GM21367 (cell line): ENCODE data around the gene GRIP1.

Experiments used
- ATAC-seq: cut with Tn5 transposase; IDR thresholded peaks from one replicate; pipeline ENCODE4 v1.9.1; 2021; ENCODE audit not compliant: unreplicated experiment

The GRIP1 gene

DNA sequence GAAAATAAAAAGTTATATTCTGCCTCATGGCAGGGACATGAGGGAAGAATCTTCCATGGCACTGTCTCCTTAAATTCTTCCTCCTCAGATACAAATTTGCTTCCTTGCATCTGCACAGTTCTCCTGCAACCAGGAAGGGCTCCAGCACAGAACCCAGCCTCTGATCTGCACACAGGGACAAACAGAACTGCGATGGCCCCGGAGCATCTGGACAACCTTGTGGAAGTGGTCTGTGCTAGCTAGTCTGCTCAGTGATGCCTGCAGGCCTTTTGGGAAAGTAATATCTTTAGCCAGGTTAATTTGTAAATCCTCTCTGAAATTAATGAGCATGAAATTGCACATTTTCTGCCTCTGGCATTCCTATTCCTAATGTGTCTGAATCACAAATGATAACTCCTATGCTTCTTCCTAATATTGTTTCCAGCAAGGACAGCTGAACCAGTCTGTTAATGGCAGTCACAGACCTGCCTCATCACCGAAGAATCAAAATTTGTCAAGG lies 74.8 kb downstream of the GRIP1 start:
- ATAC-seq, result no peak

DNA sequence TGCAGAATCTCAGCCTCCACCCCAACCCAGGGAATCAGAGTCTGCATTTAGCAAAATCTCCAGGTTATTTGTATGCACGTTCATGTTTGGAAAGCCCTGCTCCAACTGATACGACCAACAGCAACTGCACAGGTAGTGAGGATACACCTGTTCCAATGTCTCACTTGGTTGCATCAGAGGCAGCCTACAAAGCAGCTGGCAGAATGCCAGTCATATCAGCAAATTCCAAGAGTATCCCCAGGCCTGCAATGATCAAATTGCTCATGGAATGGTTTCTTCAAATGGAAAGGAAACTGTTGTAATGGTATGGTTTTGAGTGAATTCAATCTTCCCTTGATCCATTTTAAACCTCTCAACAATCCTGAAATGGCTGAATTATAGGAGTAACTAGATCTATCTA lies 75.4 kb downstream of the GRIP1 start:
- no peak for ATAC-seq

DNA sequence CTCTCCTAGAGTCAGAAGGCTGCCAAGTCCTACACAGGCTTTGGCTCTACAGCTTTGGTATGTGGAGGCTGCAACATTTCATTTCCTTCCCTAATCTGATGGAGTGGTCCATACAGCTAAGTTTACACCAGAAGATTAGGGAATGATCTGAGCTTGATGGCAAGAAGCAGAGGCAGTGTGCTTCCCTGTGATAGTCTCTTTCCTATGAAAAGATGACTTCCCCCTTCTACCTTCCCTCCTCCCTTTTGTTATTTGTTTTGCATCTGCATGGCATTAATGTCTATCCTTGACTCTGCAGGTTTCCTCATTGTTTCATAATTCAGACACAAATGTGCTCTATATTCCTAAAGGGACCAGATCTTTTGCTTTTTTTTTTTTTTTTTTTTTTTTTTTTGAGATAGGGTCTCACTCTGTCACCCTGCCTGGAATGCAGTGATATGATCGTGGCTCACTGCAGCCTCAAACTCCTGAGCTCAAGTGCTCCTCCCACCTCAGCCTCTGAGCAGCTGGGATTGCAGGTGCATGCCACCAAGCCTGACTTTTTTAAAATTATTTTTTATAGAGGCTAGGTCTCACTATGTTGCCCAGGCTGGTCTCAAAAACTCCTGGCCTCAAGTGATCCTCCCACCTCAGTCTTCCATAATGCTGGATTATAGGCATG lies 76.3 kb downstream of the GRIP1 start:
- ATAC-seq, result no peak

DNA sequence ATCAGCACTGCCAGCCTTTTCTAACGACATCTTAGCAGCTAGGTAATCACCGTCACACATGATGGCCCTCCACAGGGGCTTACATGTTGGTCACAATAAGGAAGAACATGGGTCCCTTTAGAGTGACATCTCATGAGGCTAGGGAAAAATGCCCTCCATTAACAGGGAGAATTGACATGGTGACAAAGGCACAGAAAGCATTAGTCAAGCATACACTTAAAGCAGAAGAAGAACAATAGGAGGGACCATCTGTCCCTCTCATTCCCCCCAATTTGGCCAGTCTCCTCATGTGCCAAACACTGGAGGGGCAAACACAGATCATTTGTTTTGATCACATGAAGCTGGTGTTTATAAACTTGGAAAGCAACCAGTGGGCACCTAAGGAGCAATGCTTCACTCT lies 78.0 kb downstream of the GRIP1 start:
- no peak for ATAC-seq

DNA sequence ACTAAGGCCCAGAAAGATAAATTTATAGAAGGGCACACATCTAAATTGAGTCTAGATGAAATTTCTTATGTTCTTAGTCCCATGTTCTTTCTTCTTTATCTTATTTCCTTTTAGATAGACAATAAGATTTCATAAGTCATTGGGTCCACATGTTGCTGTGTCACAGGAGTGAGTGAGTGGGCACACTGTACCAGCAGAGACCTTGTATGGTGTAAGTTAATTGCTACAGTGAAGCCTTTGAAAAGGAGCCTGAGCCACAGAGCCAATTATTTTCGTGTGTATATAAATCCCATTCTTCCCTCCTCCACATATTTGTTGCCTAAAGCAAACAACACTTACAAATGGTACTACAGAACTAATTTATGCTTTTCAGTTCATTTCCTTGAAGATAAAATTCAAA lies 79.1 kb downstream of the GRIP1 start:
- ATAC-seq, result no peak

DNA sequence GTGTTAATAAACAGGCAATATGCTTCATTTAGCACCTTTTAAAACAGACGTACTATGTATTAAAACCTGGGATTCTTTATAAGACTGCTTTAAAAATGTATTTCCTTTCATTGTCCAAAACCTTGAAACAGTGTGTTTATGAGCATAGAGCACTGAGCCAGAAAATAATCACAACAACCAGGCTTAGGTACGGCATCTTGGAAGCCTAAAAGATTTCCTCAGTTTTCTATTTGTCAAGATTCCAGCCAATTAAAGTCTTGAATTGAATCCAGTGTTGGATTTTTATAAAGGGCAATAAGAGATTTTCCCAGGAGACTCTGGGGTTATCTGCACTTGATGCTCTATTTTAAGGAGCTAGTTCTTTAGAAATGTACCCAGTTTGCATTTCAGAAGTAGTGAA lies 80.3 kb downstream of the GRIP1 start:
- ATAC-seq, result no peak

DNA sequence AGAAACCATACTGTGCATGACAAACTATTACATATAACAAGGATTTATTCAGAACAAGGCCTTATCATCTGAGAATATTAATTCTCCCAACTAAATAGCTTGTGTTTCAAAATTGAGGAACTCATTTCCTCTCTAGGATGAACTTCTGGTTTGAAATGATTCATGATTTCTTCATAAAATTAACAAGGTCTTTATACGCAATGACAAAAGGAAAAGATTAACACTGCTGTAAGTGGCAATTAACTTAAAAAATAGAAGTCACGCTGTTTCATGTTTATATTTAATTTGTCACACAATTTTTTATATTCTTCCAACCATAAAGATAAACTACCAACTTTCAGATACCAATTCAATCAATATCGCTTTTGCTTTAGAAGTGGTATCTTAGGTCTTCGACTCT lies 80.8 kb downstream of the GRIP1 start:
- ATAC-seq, result no peak

DNA sequence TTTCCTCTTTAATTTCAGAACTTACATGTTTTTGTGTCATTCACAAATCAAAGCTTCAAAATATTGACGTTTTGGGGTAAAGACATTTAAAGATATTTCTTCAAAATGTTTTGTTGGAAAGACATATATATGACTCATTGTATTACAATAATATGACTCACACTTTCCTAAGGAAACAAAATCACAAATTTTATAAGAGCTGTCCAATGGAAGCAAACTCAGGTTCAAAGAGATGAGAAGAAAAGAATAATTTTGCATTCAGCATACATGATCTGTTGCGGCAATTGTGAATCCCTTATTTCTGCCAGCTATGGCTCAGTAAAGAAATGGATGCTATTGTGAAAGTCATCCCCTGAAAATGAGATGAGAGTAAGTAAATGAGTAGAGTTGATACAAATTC lies 82.7 kb downstream of the GRIP1 start:
- ATAC-seq, result no peak

DNA sequence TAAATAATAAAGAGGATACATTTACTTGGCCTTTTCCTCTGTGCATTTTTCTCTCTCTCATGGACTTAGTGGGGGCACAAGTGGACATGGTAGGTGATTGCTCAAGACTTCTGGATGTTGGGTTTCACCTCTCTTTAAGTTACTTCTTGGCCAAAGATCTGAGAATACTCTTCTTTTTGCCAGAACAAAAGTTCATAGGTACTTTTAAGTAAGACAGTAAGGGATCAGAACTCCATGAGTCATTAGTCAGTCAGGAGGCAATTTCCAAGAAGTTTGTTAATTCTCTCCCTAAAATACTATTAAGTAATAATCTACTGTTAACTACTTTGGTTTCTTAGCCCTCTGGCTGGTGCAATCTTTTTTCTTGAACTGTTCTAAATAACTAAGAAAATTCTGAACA lies 84.2 kb downstream of the GRIP1 start:
- no peak for ATAC-seq

DNA sequence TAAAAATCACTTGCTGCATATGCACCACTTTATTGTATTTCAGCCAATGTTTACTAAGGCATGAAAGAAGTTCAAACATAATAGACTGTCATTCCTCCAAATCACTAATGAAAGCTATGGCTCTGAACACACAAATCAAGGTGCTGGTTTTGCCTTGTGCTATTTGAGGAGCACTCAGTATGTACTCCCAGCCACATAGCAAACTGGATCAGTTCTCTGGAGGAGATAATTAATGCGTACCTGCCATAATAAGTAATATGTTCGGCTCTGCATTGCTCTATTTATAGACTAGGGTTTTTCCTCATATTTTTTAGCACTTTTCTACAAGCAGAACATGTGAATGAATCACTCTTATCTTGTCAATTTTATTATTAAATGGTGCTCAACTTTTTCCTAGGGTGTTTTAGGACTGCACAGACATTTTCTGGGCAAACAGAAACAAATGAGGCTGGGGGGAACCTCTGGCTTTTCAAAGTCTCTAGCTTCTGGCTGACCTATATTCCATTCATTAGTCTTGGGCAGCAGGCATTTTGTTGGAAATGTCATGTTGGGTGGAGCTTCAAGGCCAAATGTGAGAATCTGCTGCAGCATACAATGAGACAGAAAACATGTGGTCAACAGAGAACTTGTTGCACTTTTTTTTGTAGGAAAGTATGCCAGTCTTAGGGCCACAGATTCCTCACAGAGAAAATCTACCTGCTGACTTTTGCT lies 88.4 kb downstream of the GRIP1 start:
- ATAC-seq, result no peak

DNA sequence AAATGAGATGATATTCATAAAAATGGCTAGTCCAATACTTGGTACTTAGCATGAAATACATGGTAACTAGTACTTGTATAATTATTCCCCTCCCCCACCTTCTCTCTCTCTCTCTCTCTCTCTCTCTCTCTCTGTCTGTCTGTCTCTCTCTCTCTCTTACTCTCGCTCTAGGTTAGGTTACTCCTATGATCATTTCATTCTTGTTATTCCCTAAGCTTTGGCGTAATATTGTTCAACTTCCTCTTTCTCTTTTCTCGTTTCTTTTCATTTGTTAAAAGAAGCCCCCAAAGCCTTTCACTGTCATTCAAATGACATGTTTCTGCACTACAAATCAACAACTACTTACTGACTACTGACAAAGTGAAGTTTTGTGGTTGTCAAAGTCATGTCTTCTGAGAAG lies 89.8 kb downstream of the GRIP1 start:
- ATAC-seq, result no peak

DNA sequence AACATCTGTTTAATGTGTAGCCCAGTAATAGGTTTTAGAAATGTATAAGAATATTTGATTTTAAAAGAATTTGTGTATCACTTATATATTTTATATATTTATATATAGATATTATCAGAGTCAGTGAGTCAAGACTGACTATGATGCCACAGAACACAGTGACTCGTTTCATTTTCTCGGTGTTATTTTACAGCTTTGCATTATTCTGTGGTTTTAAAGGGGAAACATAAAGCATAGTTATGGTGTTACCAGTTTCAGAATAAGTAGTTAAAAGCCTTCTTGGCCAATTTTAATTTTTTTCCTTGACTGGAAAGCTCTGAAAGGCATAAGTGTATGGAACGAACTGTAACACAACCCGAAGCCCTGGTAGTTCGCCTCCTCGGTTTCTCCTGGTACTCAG lies 91.0 kb downstream of the GRIP1 start:
- ATAC-seq, result no peak

DNA sequence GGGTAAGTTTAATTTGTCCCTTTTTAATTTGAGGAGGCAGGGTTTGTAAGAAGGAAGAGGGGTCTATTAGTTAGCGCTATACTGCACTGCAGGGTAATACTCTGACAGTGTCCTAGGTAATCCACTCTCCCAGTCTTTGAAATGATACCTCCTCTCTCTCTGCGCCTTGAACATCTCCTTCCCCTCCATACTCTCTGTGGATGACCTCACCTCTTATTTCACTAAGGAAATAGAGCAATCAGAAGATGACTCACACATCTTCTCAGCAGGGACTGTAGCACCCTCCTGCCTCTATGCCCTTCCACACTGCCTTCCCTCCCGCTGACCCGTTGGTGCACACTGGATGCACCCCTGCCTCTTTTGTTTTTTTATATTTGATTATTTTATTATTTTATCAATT lies 94.2 kb downstream of the GRIP1 start:
- ATAC-seq, result no peak

DNA sequence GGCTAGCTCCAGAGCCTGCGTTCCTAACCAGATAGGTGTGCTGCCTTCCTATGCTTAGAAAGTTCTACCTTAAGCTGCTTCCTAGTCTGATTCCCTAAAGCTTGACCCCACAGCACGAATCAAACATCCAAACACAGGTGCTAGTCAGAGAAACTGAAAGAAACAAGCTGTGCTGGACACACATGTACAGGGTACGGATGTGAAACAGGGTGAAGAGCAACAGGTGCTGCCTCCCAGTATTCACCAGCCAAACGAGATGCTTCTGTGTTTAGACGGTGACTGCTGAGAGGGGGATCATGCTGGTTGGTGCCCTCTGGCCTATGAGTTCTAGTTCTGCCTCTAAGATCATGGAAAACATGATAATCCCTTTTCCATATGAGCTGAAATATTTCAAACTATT lies 105.3 kb downstream of the GRIP1 start:
- no peak for ATAC-seq

DNA sequence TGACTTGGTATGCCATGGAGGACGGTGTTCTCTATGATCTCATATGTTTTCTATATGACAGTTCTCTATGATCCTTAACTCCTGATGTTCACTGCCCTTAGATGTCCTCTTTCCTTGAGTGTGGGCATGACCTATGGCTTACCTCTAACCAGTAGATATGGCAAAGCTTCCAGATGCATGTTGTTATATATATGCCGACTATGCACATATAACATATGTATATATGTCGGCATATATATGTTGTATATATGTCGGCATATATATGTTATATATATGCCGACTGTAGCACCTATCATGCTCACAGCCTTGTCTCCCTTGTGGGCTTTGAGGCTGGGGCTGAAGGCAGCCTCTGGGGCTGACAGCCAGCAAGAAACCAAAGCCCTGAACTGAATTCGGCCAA lies 106.0 kb downstream of the GRIP1 start:
- ATAC-seq, result no peak

DNA sequence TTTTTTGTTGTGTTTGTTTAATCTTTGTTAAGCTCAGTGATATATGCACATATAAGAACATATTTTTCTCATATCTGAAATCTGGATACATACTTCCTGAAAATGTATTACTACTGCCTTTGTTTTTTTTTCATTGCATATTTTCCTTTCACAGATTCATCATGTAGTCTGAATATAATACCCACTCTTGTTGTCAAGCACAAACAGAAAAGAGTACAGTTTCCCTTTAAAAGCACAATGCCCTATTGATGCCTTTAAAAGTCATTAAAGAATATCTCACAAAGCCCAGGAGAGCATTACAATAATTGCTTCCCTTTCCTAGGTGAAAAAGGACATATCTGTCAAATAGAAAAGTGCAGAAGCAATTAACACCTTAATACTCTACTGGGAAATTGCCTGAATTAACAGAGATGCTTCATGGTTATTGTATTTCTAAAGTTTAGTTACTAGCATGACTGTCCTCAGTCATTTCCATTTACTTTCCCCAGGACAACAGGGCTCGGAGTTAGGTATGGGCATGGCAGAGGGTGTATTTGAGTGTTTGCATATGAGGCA lies 107.4 kb downstream of the GRIP1 start:
- no peak for ATAC-seq

DNA sequence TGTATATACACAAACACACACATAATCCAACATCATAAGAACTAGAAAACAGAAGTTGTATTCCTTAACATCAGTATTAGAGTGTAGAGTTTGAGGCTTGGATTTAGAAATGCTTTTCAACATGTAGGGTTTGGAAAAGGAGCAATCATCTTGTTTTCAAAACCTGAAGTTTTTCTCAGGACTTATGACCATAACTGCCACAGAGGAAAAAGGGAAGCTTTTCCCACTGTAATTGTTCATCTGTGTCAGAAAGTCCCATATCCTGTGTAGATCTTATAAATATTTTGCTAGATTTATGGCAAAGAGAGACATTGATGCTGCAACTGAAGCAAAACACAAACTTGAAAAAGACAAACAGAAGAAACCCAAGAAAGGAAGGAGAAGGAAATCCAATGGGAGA lies 115.7 kb downstream of the GRIP1 start:
- no peak for ATAC-seq

DNA sequence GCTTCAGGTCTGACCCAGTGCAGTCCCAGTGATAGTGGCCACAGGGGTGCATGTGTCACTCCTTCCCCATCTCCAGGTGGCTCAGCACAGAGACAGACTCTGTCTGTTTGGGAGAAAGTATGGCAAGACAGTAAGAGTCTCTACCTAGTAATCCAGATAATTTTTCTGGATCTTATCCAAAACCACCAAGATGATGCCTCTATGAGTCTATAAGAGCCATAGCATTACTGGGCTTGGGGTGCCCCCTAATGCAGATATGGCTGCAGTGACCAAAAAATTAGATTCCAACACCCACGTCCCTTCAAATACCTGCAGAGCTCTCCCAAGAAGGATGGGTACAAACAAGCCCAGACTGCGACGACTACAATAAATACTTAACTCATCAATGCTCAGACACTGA lies 123.8 kb downstream of the GRIP1 start:
- no peak for ATAC-seq

DNA sequence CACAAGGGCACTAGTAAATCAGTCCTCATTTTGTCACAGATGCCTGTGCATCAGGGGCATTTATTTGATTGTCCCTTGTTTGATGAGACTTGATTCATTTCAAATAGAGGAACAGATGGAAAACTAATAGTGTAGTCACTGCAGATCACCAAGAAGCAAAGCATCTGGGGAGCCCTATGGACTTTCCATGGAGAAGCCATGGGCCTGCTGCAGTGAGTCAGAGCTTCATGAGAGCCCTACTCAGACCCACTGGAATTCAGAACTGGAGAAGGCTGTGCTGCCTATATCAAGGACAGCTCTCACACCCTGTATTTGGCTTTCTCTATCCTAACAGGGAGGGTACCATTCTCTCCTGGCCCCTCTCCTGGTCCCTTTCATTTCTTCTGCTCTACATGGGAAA lies 126.2 kb downstream of the GRIP1 start:
- ATAC-seq, result no peak

DNA sequence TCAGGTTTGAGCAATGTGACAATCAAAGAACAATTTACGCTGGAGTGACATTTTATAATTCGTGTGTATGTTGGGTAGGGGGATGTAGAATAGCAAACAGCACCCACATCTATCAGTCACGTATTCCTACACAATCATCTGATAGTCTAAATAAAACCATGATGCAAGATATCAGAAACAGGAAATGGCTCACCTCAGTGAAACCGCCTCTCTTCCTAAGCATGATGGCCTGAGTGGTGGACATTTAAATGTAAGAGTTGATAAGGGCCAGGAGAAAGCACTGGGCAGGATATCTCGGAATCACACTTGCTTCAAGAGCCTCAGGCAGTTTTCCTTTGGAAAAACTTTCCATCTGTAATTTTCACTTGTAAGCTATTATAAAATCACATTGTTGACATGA lies 128.2 kb downstream of the GRIP1 start:
- no peak for ATAC-seq

DNA sequence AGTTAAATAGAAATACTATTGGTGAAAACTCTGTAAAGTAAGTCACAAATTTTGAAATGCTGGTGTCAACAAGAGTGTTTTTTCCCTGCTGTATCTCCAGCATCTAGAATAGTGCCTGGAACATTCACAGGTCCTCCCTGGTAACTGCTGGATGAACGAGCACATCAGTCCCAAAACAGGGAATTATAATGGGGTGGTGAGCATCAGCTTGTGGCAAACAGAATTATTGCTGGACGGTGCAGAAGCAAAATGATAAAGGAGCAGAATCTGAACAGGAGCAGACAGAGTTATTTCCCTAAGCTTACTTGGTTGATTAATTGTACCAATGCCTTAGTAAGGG lies 129.9 kb downstream of the GRIP1 start:
- ATAC-seq, result no peak

DNA sequence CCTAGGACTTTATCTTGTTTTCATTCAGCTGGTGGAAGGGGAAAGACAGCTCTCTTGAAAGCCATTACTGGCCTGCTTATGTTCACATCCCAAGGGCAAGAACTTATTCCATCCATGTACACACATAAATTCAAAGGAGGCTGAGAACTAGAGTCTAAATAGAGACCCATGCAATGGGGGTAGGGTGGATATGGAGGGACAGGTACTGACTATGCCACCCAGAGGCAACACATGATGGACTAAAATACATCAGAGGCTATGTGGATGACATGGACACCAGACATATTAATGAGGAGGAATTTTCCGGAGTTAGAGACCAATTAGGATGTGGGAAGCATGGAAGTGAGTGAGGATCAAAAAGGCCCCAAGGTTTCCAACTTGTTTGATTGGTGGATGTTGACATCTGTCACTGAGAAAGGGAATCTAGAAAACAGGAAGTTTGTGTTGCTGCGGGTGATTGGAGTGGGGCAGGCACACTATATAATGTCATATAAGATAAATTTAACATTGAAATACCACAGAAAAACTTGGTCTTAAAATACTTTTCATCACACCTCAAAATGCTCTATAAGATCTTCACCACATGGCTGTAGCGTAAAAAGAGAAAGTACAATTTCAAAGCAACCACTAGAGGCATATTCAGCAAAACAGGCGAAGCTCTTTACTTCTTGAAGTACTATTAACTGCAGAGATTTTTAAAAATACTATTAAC lies 130.4 kb downstream of the GRIP1 start:
- ATAC-seq, result peak; percentile 65
